CD14-positive monocyte (primary cell): ENCODE measurements around the gene GALNTL6. TPM values are rescaled to one million over a fixed set of nuclear protein-coding genes. Genes with fewer than 3 reads are reported as not detected.

Experiments used
- DNase-seq, 3 donors: peaks; one replicate each; pipeline ENCODE4 v3.0.0-alpha.2; 2011 to 2022
- H2AFZ ChIP-seq: 2 replicates; pipeline ENCODE4 v1.6.0; 2012; ENCODE audit warnings: mild to moderate bottlenecking, low read depth, low read length, inconsistent platforms; ENCODE audit not compliant: insufficient read depth, poor library complexity, severe bottlenecking
- H3K27ac ChIP-seq, 2 donors: 1 replicate in 1 of 2; 2 replicates in 1 of 2; pipeline ENCODE4 v1.5.1; 2012 to 2013; ENCODE audit warnings: low read length in 2 of 2, control low read depth in 1 of 2, inconsistent platforms in 1 of 2, low read depth in 1 of 2, mild to moderate bottlenecking in 1 of 2
- H3K27me3 ChIP-seq, 2 donors: one replicate each; pipeline versions ENCODE4 v1.6.0 to v1.6.1; 2011 to 2013; ENCODE audit warnings: low read length in 2 of 2; ENCODE audit not compliant: control insufficient read depth in 2 of 2, insufficient read depth in 2 of 2
- H3K36me3 ChIP-seq, 2 donors: replicated peaks in 1 of 2; 1 replicate in 1 of 2; 2 replicates in 1 of 2; pipeline versions ENCODE4 v1.5.1 to v1.6.1; 2012 to 2013; ENCODE audit warnings: low read length in 2 of 2, control low read depth in 1 of 2, inconsistent platforms in 1 of 2, mild to moderate bottlenecking in 1 of 2; ENCODE audit not compliant: insufficient read depth in 2 of 2, control insufficient read depth in 1 of 2
- H3K4me1 ChIP-seq, 2 donors: 1 replicate in 1 of 2; 2 replicates in 1 of 2; pipeline versions ENCODE4 v1.5.1 to v1.6.1; 2012 to 2013; ENCODE audit warnings: low read length in 2 of 2, control low read depth in 1 of 2, inconsistent platforms in 1 of 2, mild to moderate bottlenecking in 1 of 2, moderate library complexity in 1 of 2; ENCODE audit not compliant: insufficient read depth in 2 of 2, control insufficient read depth in 1 of 2
- H3K4me2 ChIP-seq: replicated peaks from 2 replicates; pipeline ENCODE3; 2012; ENCODE audit warnings: low read length, moderate library complexity, mild to moderate bottlenecking; ENCODE audit not compliant: poor library complexity, severe bottlenecking; ENCODE audit errors: extremely low read depth
- H3K4me3 ChIP-seq, 3 experiments: fragments of 200-600 bp in 1 of 3; sonication (generic) in 1 of 3; replicated peaks in 1 of 3; 1 replicate in 2 of 3; 2 replicates in 1 of 3; pipeline ENCODE4 v1.5.1; 2011 to 2013; ENCODE audit warnings: low read length in 3 of 3, mild to moderate bottlenecking in 3 of 3, control low read depth in 2 of 3, low read depth in 2 of 3, inconsistent platforms in 1 of 3, moderate library complexity in 1 of 3
- H3K79me2 ChIP-seq: 2 replicates; pipeline ENCODE4 v1.6.0; 2012; ENCODE audit warnings: mild to moderate bottlenecking, control low read depth, inconsistent platforms, low read length, moderate library complexity; ENCODE audit not compliant: insufficient read depth
- H3K9ac ChIP-seq: 2 replicates; pipeline ENCODE4 v1.6.0; 2017; ENCODE audit warnings: low read length, mild to moderate bottlenecking; ENCODE audit not compliant: insufficient read depth, poor library complexity, severe bottlenecking
- H3K9me3 ChIP-seq, 2 donors: replicated peaks in 1 of 2; 1 replicate in 1 of 2; 2 replicates in 1 of 2; pipeline versions ENCODE4 v1.5.1 to v1.6.1; 2012 to 2013; ENCODE audit warnings: low read length in 2 of 2, control low read depth in 1 of 2; ENCODE audit not compliant: control insufficient read depth in 1 of 2, insufficient read depth in 1 of 2
- H4K20me1 ChIP-seq: 2 replicates; pipeline ENCODE4 v1.6.0; 2012; ENCODE audit warnings: mild to moderate bottlenecking, low read length, control low read depth, moderate library complexity; ENCODE audit not compliant: insufficient read depth
- H3K27ac Mint-ChIP-seq, 7 donors: one replicate each; pipeline ENCODE4 v1.8.0; 2020; ENCODE audit warnings: mild to moderate bottlenecking in 7 of 7, mixed read lengths in 7 of 7, moderate library complexity in 6 of 7, inconsistent platforms in 2 of 7
- H3K27me3 Mint-ChIP-seq, 3 donors: one replicate each; pipeline ENCODE4 v1.8.0; 2021 to 2022; ENCODE audit warnings: low read depth in 3 of 3, mild to moderate bottlenecking in 3 of 3, mixed read lengths in 3 of 3, moderate library complexity in 3 of 3, inconsistent platforms in 1 of 3
- H3K36me3 Mint-ChIP-seq, 2 donors: one replicate each; pipeline ENCODE4 v1.8.0; 2020; ENCODE audit warnings: mixed read lengths in 2 of 2, inconsistent platforms in 1 of 2, mild to moderate bottlenecking in 1 of 2
- H3K4me1 Mint-ChIP-seq: one replicate; pipeline ENCODE4 v1.8.0; 2020; ENCODE audit warnings: mild to moderate bottlenecking, mixed read lengths
- H3K4me3 Mint-ChIP-seq, 2 donors: one replicate each; pipeline ENCODE4 v1.8.0; 2020; ENCODE audit warnings: mild to moderate bottlenecking in 2 of 2, mixed read lengths in 2 of 2, moderate library complexity in 1 of 2
- H3K9me3 Mint-ChIP-seq, 7 donors: one replicate each; pipeline ENCODE4 v1.8.0; 2020 to 2022; ENCODE audit warnings: mixed read lengths in 7 of 7, mild to moderate bottlenecking in 6 of 7, moderate library complexity in 6 of 7, inconsistent platforms in 2 of 7
- WGBS: methylation state at CpG from one replicate; pipeline ENCODE4 v1.1.5; 2013; ENCODE audit warnings: missing lambda C conversion rate; ENCODE audit not compliant: insufficient coverage; 5-methylcytosine and 5-hydroxymethylcytosine counted together
- intact Hi-C, 2 donors: fragments of 100-400 bp; cut with micrococcal nuclease; formaldehyde crosslinking; loops; one replicate each; pipeline versions ENCODE4 v1.15.0 to v1.15.1; 2023
- polyA plus RNA-seq, 3 donors: library from polyadenylated mRNA; depleted of rRNA in 1 of 3; unstranded in 2 of 3; stranded (reverse) in 1 of 3; fragments of 300-500 nt in 2 of 3; fragments of >200 nt in 1 of 3; fragmentation: Illumina TruSeq in 2 of 3; gene quantifications; 1 replicate in 2 of 3; 2 replicates in 1 of 3; pipeline ENCODE4 v1.2.3, GENCODE V29; 2012 to 2021
- TF ChIP-seq, protein P1 (sequence below): fragments of 200-600 bp; IDR thresholded peaks from one replicate; pipeline ENCODE4 v1.8.0; 2022; ENCODE audit warnings: antibody characterized with exemption, mild to moderate bottlenecking

The GALNTL6 gene
- polyA plus RNA-seq, 3 donors, result 0.05 TPM; not detected in 2

DNA sequence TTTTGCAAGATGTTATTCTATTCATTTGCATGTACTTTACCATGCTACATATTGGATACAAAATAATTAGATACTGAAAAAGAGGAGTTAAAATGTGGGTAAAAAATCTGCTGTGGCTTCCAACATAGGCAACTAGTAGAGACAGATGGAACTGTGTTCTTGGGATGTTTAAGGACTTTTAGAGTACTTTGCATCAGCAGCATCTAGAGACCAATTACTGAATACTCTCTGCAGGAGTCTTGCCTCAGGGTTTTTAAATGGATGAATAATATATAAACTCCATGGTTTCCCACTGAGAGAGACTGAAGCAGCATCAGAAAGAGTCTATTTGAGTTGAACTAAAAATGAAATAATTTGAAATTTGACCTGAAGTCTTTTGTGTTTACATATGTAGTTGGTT is 676.7 kb downstream of the GALNTL6 start:
- no peaks in the 10 kb centered on the region for H3K4me1 ChIP-seq
- no peak overlapping the region for H3K4me2 ChIP-seq
- intact Hi-C loops, result no loop called here
- no peak overlapping the region for H3K4me3 Mint-ChIP-seq
- H3K4me3 ChIP-seq, result no peak overlapping the region
- no peaks in the 10 kb centered on the region for H4K20me1 ChIP-seq
- no peaks in the 10 kb centered on the region for H3K79me2 ChIP-seq
- no peaks in the 10 kb centered on the region for H3K27me3 ChIP-seq
- H2AFZ ChIP-seq, result no peak overlapping the region
- H3K27me3 Mint-ChIP-seq, result no peaks in the 10 kb centered on the region
- peaks cover 0 to 4% (median 0%) of the 10 kb centered on the region in 7 donors for H3K9me3 Mint-ChIP-seq
- TF ChIP-seq, protein P1, sequence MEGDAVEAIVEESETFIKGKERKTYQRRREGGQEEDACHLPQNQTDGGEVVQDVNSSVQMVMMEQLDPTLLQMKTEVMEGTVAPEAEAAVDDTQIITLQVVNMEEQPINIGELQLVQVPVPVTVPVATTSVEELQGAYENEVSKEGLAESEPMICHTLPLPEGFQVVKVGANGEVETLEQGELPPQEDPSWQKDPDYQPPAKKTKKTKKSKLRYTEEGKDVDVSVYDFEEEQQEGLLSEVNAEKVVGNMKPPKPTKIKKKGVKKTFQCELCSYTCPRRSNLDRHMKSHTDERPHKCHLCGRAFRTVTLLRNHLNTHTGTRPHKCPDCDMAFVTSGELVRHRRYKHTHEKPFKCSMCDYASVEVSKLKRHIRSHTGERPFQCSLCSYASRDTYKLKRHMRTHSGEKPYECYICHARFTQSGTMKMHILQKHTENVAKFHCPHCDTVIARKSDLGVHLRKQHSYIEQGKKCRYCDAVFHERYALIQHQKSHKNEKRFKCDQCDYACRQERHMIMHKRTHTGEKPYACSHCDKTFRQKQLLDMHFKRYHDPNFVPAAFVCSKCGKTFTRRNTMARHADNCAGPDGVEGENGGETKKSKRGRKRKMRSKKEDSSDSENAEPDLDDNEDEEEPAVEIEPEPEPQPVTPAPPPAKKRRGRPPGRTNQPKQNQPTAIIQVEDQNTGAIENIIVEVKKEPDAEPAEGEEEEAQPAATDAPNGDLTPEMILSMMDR, result no peak
- no peak for DNase-seq
- H3K36me3 ChIP-seq, result no peaks in the 10 kb centered on the region
- H3K27ac Mint-ChIP-seq, result no peak overlapping the region
- H3K36me3 Mint-ChIP-seq, result no peaks in the 10 kb centered on the region
- H3K9me3 ChIP-seq, result peaks cover 0 to 5% of the 10 kb centered on the region in 2 donors
- no peak overlapping the region for H3K27ac ChIP-seq
- no peak overlapping the region for H3K9ac ChIP-seq
- no peaks in the 10 kb centered on the region for H3K4me1 Mint-ChIP-seq

DNA sequence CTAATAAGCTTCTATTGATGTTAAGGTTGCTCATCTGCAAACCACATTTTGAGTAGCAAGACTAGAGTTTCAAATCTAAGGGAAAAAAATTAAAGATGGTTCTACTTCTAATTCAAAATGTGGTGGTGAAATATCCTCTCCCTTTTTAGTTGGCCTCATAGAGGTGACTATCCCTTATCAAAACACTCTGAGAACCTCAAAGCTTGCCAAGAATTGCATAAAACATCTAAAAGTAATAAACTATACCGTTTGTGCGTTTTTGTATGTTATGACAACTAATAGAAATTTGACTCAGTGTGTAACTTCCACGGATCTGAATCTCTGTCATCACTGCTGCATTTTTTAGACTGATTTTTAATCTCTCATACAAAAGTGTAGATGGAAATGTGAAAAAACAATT is 682.6 kb downstream of the GALNTL6 start:
- Mint-ChIP-seq H3K27me3 (no peaks in the 10 kb centered on the region), H3K4me3 (no peak overlapping the region), H3K4me1 (no peaks in the 10 kb centered on the region), H3K9me3 (peaks cover 0 to 6% (median 0%) of the 10 kb centered on the region in 7 donors), H3K36me3 (no peaks in the 10 kb centered on the region), H3K27ac (no peak overlapping the region)
- no peaks in the 10 kb centered on the region for H3K27me3 ChIP-seq
- no peaks in the 10 kb centered on the region for H4K20me1 ChIP-seq
- WGBS, result no CpG with 5 or more reads among the region's 3 CpGs
- H3K79me2 ChIP-seq, result no peaks in the 10 kb centered on the region
- H3K27ac ChIP-seq, result no peak overlapping the region
- TF ChIP-seq, protein P1, result no peak
- no peak overlapping the region for H2AFZ ChIP-seq
- intact Hi-C loops, result no loop called here
- no peak for DNase-seq
- no peak overlapping the region for H3K4me3 ChIP-seq
- no peaks in the 10 kb centered on the region for H3K4me1 ChIP-seq
- no peaks in the 10 kb centered on the region for H3K36me3 ChIP-seq
- H3K9ac ChIP-seq, result no peak overlapping the region
- H3K4me2 ChIP-seq, result no peak overlapping the region
- H3K9me3 ChIP-seq, result no peaks in the 10 kb centered on the region
